T-cell (primary cell): Measurements from ENCODE around the gene TSPEAR. TPM values are rescaled to one million over a fixed set of nuclear protein-coding genes. Genes with fewer than 3 reads are reported as not detected.

ENCODE experiments used
- ATAC-seq, 4 experiments: fragments of 200-7000 bp in 3 of 4; fragments of 150-1000 bp in 1 of 4; cut with Tn5 transposase; replicated peaks in 1 of 4; 1 replicate in 3 of 4; 2 replicates in 1 of 4; pipeline ENCODE4 v1.10.0; 2021; ENCODE audit warnings: moderate library complexity in 3 of 4, mild to moderate bottlenecking in 2 of 4, moderate number of reproducible peaks in 1 of 4
- CTCF ChIA-PET, 2 donors: fragments of 300-600 bp; sonication (Branson Sonifier 250); formaldehyde crosslinking; loops; one replicate each; lab custom pipeline; 2022; ENCODE audit warnings: antibody characterized with exemption in 2 of 2; lab: Charles Lee
- POLR2A ChIA-PET, 2 donors: fragments of 300-600 bp; sonication (Branson Sonifier 250); formaldehyde crosslinking; loops; one replicate each; lab custom pipeline; 2022; ENCODE audit warnings: antibody characterized with exemption in 2 of 2; lab: Charles Lee
- DNase-seq, 35 experiments: peaks; one replicate each; pipeline versions ENCODE4 v3.0.0 to v3.0.0-alpha.2; 2013 to 2023
- H3K27ac ChIP-seq: one replicate; pipeline ENCODE4 v1.5.1; 2013; ENCODE audit warnings: low read length
- H3K27me3 ChIP-seq, 2 experiments: replicated peaks in 1 of 2; 1 replicate in 1 of 2; 2 replicates in 1 of 2; pipeline versions ENCODE4 v1.6.1 to v1.7.0; 2013; ENCODE audit warnings: low read length in 1 of 2, mixed read lengths in 1 of 2; ENCODE audit not compliant: control insufficient read depth in 2 of 2, insufficient read depth in 2 of 2; ENCODE audit errors: extremely low read depth in 1 of 2
- H3K36me3 ChIP-seq, 2 donors: 1 replicate in 1 of 2; 2 replicates in 1 of 2; pipeline versions ENCODE4 v1.6.1 to v1.7.0; 2013; ENCODE audit warnings: low read length in 1 of 2; ENCODE audit not compliant: control insufficient read depth in 2 of 2, insufficient read depth in 1 of 2; ENCODE audit errors: extremely low read depth in 1 of 2
- H3K4me1 ChIP-seq, 2 experiments: 1 replicate in 1 of 2; 2 replicates in 1 of 2; pipeline versions ENCODE4 v1.6.1 to v1.7.0; 2013; ENCODE audit warnings: low read length in 2 of 2, mixed read lengths in 1 of 2; ENCODE audit not compliant: insufficient read depth in 2 of 2, control insufficient read depth in 1 of 2; ENCODE audit errors: extremely low read depth in 1 of 2
- H3K4me3 ChIP-seq, 2 donors: 1 replicate in 1 of 2; 2 replicates in 1 of 2; pipeline versions ENCODE4 v1.5.1 to v1.7.0; 2013; ENCODE audit warnings: mild to moderate bottlenecking in 2 of 2, low read length in 1 of 2, moderate library complexity in 1 of 2; ENCODE audit not compliant: control insufficient read depth in 1 of 2; ENCODE audit errors: extremely low read depth in 1 of 2
- H3K9me3 ChIP-seq: 2 replicates; pipeline ENCODE4 v1.7.0; 2013
- H3K27ac Mint-ChIP-seq, 2 donors: one replicate each; pipeline ENCODE4 v1.8.0; 2020 to 2021; ENCODE audit warnings: mild to moderate bottlenecking in 2 of 2, mixed read lengths in 2 of 2
- H3K27me3 Mint-ChIP-seq, 2 donors: one replicate each; pipeline ENCODE4 v1.8.0; 2021 to 2022; ENCODE audit warnings: mixed read lengths in 2 of 2
- H3K36me3 Mint-ChIP-seq: one replicate; pipeline ENCODE4 v1.8.0; 2021; ENCODE audit warnings: mixed read lengths
- H3K4me1 Mint-ChIP-seq, 3 donors: one replicate each; pipeline ENCODE4 v1.8.0; 2020 to 2022; ENCODE audit warnings: mixed read lengths in 3 of 3, mild to moderate bottlenecking in 1 of 3
- H3K4me3 Mint-ChIP-seq, 3 donors: one replicate each; pipeline ENCODE4 v1.8.0; 2020 to 2022; ENCODE audit warnings: mild to moderate bottlenecking in 3 of 3, mixed read lengths in 3 of 3, moderate library complexity in 3 of 3
- H3K9me3 Mint-ChIP-seq, 3 donors: one replicate each; pipeline ENCODE4 v1.8.0; 2020 to 2022; ENCODE audit warnings: mixed read lengths in 3 of 3
- WGBS: methylation state at CpG from one replicate; pipeline ENCODE4 v1.1.5; 2013; ENCODE audit warnings: missing lambda C conversion rate; ENCODE audit not compliant: insufficient coverage; 5-methylcytosine and 5-hydroxymethylcytosine counted together
- total RNA-seq, 35 experiments: library from RNA in 6 of 35; stranded (reverse) in 6 of 35; fragments of 120-200 nt in 1 of 35; gene quantifications; one replicate each; pipeline versions ENCODE4 v1.2.1 to v1.2.4 and lab custom pipeline; 2013 to 2026

Gene TSPEAR
- total RNA-seq, 5 donors from 2014 or later (not counting 1 experiment from before 2014, with no cell fraction given), result not detected

DNA sequence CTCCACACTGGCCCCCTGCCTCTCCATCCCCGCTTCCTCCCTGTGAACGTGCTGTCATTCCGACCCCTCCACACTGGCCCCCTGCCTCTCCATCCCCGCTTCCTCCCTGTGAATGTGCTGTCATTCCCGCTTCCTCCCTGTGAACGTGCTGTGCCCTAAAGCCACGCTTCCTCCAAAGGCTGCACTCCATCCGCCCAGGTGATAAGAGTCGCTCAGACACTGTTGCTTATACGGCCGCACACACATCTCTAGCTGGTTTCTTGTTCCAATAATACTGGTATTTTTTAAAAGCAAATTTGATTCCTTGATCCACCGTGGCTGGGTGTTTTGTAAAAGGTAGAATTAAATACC, 39.3 kb upstream of the TSPEAR start:
- ATAC-seq (no peak), DNase-seq (no peak)
- Histone ChIP-seq H3K36me3 (no peaks in the 10 kb centered on the region), H3K9me3 (no peaks in the 10 kb centered on the region), H3K4me1 (no peaks in the 10 kb centered on the region), H3K27ac (no peak overlapping the region), H3K4me3 (no peak overlapping the region), H3K27me3 (peaks cover 0 to 50% of the 10 kb centered on the region in 2 experiments)
- ChIA-PET POLR2A (no interaction called here), CTCF (interaction anchor here in 1 of 2 donors (0.6 kb wide), 1 partner anchor 9 kb away, joined by 4 read pairs; no protein-coding TSS in a partner anchor)
- peaks cover 0 to 19% of the 10 kb centered on the region in 2 donors for H3K27me3 Mint-ChIP-seq
- H3K4me3 Mint-ChIP-seq, result no peak overlapping the region
- H3K36me3 Mint-ChIP-seq, result no peaks in the 10 kb centered on the region
- 34% methylated on average over 11 of the region's 12 CpGs for WGBS
- no peaks in the 10 kb centered on the region for H3K4me1 Mint-ChIP-seq
- no peaks in the 10 kb centered on the region for H3K9me3 Mint-ChIP-seq
- peak overlapping the region in 1 of 2 donors; percentile 63 for H3K27ac Mint-ChIP-seq

DNA sequence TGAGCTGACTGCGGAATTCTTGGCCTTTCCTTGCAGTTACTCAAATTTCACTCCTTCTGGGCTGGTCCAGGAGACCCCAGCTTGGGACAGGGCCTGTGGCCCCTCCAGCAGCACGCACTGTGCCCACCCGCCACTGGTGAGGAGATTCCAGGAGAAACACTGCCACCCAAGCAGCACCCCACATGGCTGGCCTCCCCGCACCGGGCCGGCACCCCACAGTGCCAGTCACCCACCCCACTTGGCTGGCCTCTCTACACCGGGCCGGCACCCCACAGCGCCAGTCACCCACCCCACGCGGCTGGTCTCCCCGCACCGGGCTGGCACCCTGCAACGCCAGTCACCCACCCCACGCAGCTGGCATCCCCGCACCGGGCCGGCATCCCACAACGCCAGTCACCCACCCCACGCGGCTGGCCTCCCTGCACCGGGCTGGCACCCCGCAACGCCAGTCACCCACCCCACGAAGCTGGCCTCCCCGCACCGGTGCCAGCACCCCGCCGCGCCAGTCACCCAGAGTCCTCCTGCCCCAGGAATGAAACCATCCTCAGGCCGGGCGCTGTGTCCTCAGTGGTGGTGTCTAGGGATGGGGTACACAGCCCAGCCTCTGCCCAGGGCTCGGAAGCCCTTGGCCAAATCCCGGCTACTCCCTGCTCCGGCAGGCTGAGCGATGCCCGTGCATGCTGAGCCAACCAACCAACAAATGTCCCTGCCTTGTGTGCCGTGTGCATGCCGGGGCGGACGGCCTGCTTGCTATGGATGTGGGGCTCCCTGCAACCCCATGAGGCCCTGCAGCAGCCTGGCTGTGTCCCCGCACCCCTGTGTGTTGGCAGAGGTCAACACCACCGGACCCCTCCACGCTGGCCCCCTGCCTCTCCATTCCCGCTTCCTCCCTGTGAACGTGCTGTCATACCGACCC, 38.6 kb upstream of the TSPEAR start:
- H3K4me3 Mint-ChIP-seq, result no peak overlapping the region
- H3K27me3 Mint-ChIP-seq, result peaks cover 0 to 19% of the 10 kb centered on the region in 2 donors
- no peak overlapping the region for H3K4me3 ChIP-seq
- no peaks in the 10 kb centered on the region for H3K9me3 ChIP-seq
- no peaks in the 10 kb centered on the region for H3K36me3 Mint-ChIP-seq
- peak in 1 of 4 experiments; percentile 17 for ATAC-seq
- POLR2A ChIA-PET, result no interaction called here
- no peaks in the 10 kb centered on the region for H3K9me3 Mint-ChIP-seq
- H3K27me3 ChIP-seq, result peaks cover 0 to 50% of the 10 kb centered on the region in 2 experiments
- 92% methylated on average over 29 of the region's 47 CpGs for WGBS
- CTCF ChIA-PET, result no interaction called here
- no peak overlapping the region for H3K27ac Mint-ChIP-seq
- H3K4me1 ChIP-seq, result no peaks in the 10 kb centered on the region
- no peaks in the 10 kb centered on the region for H3K4me1 Mint-ChIP-seq
- H3K36me3 ChIP-seq, result no peaks in the 10 kb centered on the region
- no peak overlapping the region for H3K27ac ChIP-seq
- no peak for DNase-seq

DNA sequence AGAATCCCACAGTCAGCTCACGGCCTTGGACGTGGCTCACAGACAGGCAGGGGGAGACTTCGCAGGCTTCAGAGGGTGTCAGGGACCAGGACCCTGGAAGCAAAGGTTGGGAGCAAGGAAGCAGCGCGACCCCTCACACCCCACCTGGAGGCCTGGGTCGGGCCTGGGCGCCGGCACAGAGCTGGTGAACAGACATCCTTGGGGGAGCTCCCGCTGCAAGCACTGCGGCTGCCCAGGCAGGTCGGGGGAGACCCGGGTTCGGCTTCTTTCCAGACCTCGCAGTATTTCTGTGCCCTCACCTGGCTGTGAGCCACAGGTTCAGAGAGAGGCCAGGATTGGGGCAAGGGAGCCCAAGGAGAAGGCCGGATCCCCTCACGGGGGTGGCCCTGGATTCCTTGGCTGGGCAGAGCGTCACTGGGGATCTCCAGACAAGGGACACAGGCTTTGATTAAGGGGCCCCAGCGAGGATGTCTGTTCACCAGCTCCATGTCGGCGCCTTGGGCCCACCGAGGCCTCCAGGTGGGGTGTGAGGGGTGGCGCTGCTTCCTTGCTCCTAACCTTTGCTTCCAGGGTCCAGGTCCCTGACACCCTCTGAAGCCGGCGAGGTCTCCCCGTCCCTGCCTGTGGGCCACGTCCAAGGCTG, 37.9 kb upstream of the TSPEAR start:
- Histone ChIP-seq H3K4me1 (no peaks in the 10 kb centered on the region), H3K9me3 (no peaks in the 10 kb centered on the region), H3K4me3 (no peak overlapping the region), H3K27ac (no peak overlapping the region), H3K27me3 (peaks cover 0 to 50% of the 10 kb centered on the region in 2 experiments), H3K36me3 (no peaks in the 10 kb centered on the region)
- ATAC-seq, result no peak
- 67% methylated on average over 26 of the region's 26 CpGs for WGBS
- Mint-ChIP-seq H3K27ac (no peak overlapping the region), H3K4me3 (no peak overlapping the region), H3K36me3 (no peaks in the 10 kb centered on the region), H3K27me3 (peaks cover 0 to 19% of the 10 kb centered on the region in 2 donors), H3K4me1 (no peaks in the 10 kb centered on the region), H3K9me3 (no peaks in the 10 kb centered on the region)
- no peak for DNase-seq
- ChIA-PET POLR2A (no interaction called here), CTCF (no interaction called here)

DNA sequence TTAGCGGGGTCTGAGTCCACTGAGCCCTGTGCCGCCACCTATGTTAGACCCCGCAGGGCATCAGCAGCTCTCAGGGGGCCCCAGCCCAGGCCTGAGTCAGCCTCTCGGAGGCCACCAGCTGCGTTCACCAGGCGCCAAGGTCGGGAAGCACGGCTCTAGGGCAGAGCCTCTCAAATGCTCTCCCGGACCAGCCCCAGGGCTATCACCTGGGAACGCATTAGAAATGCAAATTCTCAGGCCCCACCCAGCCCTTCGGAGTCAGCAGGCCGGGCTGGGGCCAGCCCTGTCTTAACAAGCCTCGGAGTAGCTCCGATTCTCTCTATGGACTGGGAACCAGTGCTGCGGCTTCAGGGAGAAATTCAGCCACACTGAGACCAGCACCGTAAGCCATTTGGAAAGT, 37.2 kb upstream of the TSPEAR start:
- Histone ChIP-seq H3K4me3 (no peak overlapping the region), H3K36me3 (no peaks in the 10 kb centered on the region), H3K9me3 (no peaks in the 10 kb centered on the region), H3K27me3 (peaks cover 0 to 50% of the 10 kb centered on the region in 2 experiments), H3K27ac (no peak overlapping the region), H3K4me1 (no peaks in the 10 kb centered on the region)
- CTCF ChIA-PET, result no interaction called here
- Mint-ChIP-seq H3K36me3 (no peaks in the 10 kb centered on the region), H3K9me3 (no peaks in the 10 kb centered on the region), H3K27ac (no peak overlapping the region), H3K27me3 (peaks cover 0 to 19% of the 10 kb centered on the region in 2 donors), H3K4me3 (no peak overlapping the region), H3K4me1 (no peaks in the 10 kb centered on the region)
- ATAC-seq (no peak), DNase-seq (no peak)
- whole genome bisulfite sequencing, result 52% methylated on average over 16 of the region's 16 CpGs
- POLR2A ChIA-PET, result no interaction called here

DNA sequence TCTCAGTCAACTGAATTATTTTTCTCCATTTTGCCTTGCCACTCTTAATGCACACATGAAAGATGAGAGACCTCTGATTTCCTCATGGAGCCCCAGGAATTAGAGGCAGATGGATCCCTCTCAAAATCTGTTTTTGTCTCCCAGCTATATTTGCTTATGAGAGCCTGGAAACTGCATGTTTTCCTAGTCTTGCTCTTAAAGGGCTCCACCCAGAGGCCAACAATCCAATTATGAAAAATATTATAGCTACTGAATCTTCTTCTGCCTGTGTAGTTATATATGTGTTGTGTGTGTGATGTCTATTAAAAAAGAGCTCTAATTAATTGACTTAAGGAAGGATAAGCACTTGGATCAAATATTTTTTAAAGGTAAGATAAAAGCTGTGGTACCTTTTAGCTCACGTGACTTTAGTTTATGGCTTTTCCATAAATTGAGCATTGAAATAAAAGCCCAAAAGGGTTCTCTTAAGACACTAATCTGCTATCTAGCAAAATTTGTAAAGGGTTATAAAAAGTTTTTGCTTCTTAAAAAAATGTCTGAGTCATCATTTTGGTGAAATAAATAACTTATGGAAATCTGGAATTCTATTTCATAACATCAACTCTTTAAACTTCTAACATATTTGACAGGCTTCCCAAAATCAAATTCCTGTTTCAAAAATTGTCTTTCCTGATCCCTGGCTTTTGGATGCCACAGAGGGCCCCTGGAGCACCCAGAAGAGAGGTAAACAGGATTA, 31.2 kb upstream of the TSPEAR start:
- Histone ChIP-seq H3K9me3 (no peaks in the 10 kb centered on the region), H3K27me3 (peaks cover 0 to 5% of the 10 kb centered on the region in 2 experiments), H3K27ac (no peak overlapping the region), H3K4me3 (no peak overlapping the region), H3K36me3 (no peaks in the 10 kb centered on the region), H3K4me1 (no peaks in the 10 kb centered on the region)
- no CpG with 5 or more reads among the region's 1 CpG for WGBS
- POLR2A ChIA-PET, result no interaction called here
- ATAC-seq (peak in 3 of 4 experiments; percentile 33 to 43 (median 37)), DNase-seq (peak in 2 of 35 experiments; percentile 15 to 64)
- no peak overlapping the region for H3K4me3 Mint-ChIP-seq
- no peaks in the 10 kb centered on the region for H3K36me3 Mint-ChIP-seq
- H3K9me3 Mint-ChIP-seq, result no peaks in the 10 kb centered on the region
- H3K27ac Mint-ChIP-seq, result peak overlapping the region; percentile 24 to 62
- peaks cover 0 to under 1% of the 10 kb centered on the region in 2 donors for H3K27me3 Mint-ChIP-seq
- CTCF ChIA-PET, result interaction anchor here (0.5 to 2.3 kb wide), 16 partner anchors 8 to 811 kb away, joined by 3 to 33 read pairs (median 4); partner anchors contain the start of genes CFAP410 (in 1 of the 2), KRTAP12-3 (in 1 of the 2) and UBE2G2 (in 1 of the 2)
- H3K4me1 Mint-ChIP-seq, result peaks cover 3 to 6% (median 4%) of the 10 kb centered on the region in 3 donors

DNA sequence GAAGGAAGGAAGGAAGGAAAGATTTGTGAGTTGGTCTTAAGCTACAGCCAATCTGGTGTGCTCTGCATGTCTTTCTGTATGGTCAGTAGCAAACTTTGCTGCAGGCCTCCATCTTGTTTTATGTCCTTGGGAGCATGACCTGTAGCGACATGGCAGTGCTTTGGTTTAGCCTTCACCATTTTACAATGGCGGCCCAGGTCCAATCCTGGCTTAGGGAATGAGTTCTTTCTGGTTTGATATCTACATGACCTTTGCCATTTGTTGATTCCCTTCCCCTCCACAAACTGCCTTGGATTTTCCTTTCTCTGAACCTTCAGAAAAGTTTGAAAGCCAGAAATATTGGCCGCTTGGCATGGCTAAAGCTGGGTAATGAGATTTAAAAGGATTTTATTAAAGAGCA, 30.5 kb upstream of the TSPEAR start:
- no peaks in the 10 kb centered on the region for H3K36me3 ChIP-seq
- ATAC-seq (no peak), DNase-seq (no peak)
- ChIA-PET POLR2A (no interaction called here), CTCF (interaction anchor here (0.5 to 2.3 kb wide), 15 partner anchors 9 to 810 kb away, joined by 3 to 33 read pairs (median 4); partner anchors contain the start of genes KRTAP12-3 (in 1 of the 2) and UBE2G2 (in 1 of the 2))
- no peaks in the 10 kb centered on the region for H3K9me3 ChIP-seq
- no peaks in the 10 kb centered on the region for H3K9me3 Mint-ChIP-seq
- H3K27ac Mint-ChIP-seq, result peak overlapping the region in 1 of 2 donors; percentile 62
- no CpG with 5 or more reads among the region's 3 CpGs for WGBS
- H3K27ac ChIP-seq, result no peak overlapping the region
- peaks cover 6 to 8% (median 7%) of the 10 kb centered on the region in 3 donors for H3K4me1 Mint-ChIP-seq
- peaks cover 0 to 5% of the 10 kb centered on the region in 2 experiments for H3K27me3 ChIP-seq
- H3K27me3 Mint-ChIP-seq, result no peaks in the 10 kb centered on the region
- H3K4me3 ChIP-seq, result no peak overlapping the region
- H3K4me1 ChIP-seq, result no peaks in the 10 kb centered on the region
- H3K36me3 Mint-ChIP-seq, result no peaks in the 10 kb centered on the region
- H3K4me3 Mint-ChIP-seq, result no peak overlapping the region
